Superior temporal gyrus (tissue), 1 donor: ENCODE results near the gene USP34.
"Not testable (repeated sequence)": the region's sequence is repeated elsewhere in the genome, so short reads cannot be mapped to it uniquely, and the experiment has no call there.

Experiments used
- DNase-seq: peaks from one replicate; pipeline ENCODE4 v3.0.0-alpha.2; 2016; ENCODE audit errors: extremely low spot score

The USP34 gene, protein sequence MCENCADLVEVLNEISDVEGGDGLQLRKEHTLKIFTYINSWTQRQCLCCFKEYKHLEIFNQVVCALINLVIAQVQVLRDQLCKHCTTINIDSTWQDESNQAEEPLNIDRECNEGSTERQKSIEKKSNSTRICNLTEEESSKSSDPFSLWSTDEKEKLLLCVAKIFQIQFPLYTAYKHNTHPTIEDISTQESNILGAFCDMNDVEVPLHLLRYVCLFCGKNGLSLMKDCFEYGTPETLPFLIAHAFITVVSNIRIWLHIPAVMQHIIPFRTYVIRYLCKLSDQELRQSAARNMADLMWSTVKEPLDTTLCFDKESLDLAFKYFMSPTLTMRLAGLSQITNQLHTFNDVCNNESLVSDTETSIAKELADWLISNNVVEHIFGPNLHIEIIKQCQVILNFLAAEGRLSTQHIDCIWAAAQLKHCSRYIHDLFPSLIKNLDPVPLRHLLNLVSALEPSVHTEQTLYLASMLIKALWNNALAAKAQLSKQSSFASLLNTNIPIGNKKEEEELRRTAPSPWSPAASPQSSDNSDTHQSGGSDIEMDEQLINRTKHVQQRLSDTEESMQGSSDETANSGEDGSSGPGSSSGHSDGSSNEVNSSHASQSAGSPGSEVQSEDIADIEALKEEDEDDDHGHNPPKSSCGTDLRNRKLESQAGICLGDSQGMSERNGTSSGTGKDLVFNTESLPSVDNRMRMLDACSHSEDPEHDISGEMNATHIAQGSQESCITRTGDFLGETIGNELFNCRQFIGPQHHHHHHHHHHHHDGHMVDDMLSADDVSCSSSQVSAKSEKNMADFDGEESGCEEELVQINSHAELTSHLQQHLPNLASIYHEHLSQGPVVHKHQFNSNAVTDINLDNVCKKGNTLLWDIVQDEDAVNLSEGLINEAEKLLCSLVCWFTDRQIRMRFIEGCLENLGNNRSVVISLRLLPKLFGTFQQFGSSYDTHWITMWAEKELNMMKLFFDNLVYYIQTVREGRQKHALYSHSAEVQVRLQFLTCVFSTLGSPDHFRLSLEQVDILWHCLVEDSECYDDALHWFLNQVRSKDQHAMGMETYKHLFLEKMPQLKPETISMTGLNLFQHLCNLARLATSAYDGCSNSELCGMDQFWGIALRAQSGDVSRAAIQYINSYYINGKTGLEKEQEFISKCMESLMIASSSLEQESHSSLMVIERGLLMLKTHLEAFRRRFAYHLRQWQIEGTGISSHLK (N-terminal part only)

DNA sequence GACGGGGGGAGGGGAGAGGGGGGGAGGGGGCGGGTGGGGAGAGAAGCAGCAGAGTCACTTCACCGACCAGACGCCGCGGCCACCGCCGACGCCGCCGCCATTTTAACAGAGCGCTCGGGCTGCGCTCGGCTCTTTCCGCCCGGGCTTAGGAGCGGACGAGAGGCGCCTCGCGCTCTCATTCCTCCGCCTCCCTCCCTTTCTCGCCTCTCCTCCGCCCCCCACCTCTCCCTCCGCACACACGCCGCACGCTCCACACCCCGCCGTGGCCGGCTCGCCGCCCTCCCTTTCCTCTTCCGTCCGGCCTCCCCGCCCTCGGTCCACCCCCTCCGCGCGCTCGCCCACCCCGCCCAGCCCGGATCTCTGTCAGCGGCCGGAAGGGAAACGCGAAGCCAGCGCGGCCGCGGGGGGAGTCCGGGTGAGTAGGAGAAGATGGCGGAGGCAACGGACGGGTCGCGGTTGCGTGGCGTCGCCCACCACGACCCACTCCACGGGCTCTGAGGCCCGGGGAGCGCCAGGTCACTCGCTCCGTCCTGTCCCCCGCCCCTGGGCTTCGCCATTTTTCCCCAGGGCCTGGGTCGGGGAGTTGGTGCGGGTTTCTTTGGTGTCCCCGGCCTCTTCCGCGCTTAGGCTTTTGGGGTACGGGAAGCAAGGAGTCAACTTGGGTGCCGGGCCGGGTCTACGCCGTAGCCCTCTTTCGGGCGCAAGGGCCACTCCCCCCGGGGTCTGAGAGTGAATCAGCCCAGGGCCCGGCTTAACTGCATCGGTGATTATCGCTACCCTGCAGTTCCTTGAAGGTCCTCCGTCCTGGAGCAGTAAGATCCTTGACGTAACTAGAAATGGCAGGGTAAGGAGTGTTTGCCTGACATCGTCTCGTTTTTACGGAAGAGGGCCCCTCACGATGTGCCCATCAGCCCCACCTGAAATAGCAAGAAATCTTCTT is at the start of gene USP34:
TSS of gene USP34 (minus strand) at position 123 of the 940 bp plus-strand sequence. CDS start 395 bp downstream, outside the sequence.
- peak; percentile 82 for DNase-seq

DNA sequence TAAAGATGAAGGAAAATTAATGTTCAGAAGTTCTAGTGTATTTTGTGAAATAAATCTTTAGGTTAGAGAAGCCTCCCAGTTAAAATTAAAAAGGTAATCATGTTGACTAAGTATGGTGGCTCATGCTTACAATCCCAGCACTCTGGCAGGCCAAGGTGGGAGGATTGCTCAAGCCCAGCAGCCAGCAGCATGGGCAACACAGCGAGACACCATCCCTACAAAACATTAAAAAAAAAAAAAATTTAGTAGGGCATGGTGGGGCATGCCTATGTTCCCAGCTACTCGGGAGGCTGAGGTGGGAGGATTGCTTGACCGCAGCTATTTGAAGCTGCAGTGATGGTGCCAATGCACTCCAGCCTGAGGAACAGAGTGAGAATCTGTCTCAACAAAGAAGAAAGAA is 49.4 kb upstream of the USP34 start:
- no peak for DNase-seq

GRCh38 chr2:61512768-61513398 is 42.0 kb upstream of the USP34 start:
- no peak for DNase-seq

- DNase-seq: no peak
Observed at GRCh38 chr2:61510674-61511671, 40.1 kb upstream of the USP34 start.

DNA sequence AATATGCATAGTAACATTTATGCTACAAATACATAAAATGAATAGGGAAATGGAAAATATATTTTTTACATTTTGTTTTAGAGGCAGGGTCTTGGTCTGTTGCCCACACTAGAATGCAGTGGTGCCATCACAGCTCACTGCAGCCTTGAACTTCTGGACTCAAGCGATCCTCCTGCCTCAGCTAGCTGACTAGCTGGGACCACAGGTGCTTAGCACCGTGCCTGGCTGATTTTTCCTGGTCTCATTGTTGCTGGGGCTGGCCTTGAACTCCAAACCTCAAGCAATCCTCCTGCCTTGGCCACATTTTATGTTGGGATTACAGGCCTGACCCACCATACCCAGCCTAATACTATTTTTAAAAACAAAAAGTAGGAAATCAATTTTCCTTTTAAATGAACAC is 34.1 kb upstream of the USP34 start:
- no peak for DNase-seq

DNA sequence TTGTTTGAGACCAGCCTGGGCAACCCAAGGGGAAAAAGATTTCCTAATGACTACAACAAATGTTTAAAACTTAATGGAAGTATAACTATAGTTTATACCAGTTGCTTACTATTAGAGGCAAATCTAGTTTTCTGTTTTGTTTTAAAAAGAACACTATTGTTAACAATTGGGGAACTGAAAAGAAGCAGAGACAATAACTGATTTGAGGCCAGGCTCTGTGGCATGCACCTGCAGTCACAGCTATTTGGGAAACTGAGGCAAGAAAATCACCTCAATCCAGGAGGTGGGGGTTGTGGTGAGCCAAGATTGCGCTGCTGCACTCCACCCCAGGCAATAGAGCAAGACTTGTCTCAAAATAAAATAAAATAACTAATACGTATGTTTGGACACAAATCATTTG is 28.2 kb upstream of the USP34 start:
- DNase-seq: no peak

DNA sequence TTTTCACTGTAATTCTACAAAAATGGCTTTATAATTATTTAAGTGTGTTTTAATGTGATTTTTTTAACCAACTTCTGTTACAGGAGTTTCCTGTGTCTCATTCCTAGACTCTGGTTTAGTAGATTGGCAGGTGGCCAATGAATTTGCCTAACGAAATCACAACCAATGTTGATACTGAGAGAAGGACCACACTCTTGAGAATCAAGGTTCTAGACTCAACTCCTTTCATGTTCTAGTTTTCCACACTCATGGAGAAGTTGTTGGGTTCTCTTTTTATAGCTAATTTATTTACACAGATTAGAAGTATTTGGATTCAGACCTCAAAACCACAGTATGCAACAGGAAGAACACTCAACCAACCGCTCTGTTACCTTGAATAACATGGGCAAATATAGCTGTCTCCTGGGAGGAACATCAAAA is 22.6 kb upstream of the USP34 start:
- DNase-seq: no peak

DNA sequence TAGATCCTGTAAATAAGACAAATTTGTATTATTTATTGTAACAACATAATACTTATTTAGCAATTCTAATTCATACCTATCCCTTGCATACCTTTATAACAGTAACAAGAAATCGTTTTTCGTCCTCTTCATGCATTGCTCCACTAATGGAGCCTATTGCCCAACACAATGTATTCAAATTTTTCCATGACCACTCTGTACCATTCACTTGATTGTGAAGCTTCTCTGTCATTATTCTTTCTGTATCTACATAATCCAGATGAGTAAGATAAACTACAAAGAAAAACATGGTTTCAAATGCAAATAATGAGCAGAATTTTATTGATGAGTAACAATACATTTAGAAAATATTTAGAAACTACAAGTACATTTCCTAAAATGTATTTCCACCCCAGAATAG is 21.6 kb upstream of the USP34 start:
- no peak for DNase-seq

- no peak for DNase-seq
Observed at GRCh38 chr2:61485281-61485680, 14.4 kb upstream of the USP34 start.

DNA sequence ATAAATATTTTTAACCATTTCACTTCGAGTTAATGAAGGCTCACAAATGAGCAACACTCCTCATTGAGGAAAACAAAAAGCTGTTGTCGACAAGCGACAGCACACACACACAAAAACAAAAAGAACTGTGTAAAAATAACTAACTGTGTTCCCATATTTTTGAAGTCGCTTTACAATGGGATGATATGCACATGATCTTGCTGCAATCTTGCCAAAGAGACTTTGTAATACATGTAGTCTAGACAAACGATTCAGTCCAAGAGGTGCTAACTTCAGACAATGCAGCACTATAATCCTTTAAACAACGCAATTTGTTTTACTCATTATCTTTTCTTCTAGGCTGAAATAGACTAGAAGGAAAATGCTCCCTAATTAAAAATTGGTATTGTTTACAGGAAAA is 7.2 kb upstream of the USP34 start:
- DNase-seq: peak; percentile 70

- DNase-seq: not testable (repeated sequence)
Observed at GRCh38 chr2:61476929-61477589, 6.2 kb upstream of the USP34 start.

DNA sequence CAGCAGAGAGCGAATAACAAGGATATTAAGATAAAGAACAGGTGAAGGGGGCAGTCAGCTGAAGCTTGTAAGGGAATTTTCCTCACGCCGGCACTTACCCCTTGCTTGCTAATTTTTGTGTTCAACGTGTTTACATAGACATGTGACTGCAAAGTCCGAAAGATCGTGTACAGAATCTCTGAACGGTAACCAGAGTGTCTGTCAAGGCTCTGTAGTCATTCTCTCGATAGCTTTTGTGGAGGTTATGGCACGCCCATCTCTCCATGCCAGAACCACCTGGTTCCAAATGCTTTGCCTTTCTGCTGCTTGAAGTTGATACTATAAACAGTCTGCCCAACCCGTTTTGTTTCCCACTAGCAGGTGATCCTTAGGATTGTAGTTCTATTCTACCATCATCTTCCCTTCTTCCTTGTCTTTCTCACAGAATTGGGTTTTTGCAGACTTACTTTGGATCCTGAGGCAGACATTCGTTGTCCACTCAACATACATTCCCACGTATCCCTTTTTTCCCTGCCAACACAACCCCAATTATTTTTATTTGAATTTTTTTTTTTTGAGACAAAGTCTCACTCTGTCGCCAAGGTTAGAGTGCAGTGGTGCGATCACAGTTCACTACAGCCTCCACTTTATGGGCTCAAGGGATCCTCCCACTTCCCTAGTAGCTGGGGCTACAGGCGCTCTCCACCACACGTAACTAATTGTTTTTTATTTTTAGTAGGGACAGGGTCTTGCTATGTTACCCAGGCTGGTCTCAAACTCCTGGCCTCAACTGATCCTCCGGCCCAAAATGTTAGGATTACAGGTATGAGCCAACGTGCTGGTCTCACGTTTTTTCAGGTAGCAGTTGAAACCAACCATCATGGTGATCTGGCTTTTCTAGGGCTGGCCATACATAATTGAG is 1.3 kb upstream of the USP34 start:
- no peak for DNase-seq

DNA sequence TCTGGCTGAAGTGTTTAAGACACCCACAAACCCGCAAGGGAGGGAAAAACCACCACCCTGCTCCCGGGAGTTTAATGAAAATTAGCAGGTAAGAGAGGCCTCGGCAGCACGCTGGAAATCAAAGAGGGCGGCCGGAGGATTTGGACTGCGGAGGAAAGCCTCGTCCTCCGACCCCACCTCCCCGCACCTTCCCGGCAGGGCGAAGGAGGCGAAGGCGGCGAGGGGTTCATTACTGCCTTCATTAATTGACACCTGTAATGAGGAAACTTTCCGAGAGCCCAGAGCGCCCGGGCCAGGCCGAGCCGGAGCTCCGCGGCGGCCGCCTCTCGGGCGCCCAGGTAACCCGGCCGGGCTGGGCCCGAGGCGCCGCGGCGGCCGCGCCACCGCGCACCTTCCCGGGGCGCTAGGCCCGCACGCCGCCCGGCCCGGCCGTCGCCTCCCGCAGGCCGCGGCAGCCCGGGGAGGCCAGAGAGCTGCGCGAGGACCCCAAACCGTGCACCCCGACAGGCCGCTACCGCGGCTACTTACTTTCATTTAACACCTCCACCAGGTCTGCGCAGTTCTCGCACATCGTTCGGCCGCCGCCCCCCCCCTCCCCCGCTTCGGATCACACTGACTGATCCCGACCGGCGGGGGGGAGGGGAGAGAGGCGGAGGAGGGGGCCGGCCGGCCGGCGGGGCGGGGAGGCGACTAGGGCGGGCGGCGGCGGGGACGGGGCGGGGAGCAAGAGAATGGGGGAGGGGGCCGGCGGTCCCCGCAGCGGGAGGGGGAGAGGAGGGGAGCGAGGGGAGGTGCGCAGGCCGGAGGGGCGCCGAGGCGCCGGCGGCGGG is 550 bp downstream of the USP34 start:
- peak; percentile 40 for DNase-seq

DNA sequence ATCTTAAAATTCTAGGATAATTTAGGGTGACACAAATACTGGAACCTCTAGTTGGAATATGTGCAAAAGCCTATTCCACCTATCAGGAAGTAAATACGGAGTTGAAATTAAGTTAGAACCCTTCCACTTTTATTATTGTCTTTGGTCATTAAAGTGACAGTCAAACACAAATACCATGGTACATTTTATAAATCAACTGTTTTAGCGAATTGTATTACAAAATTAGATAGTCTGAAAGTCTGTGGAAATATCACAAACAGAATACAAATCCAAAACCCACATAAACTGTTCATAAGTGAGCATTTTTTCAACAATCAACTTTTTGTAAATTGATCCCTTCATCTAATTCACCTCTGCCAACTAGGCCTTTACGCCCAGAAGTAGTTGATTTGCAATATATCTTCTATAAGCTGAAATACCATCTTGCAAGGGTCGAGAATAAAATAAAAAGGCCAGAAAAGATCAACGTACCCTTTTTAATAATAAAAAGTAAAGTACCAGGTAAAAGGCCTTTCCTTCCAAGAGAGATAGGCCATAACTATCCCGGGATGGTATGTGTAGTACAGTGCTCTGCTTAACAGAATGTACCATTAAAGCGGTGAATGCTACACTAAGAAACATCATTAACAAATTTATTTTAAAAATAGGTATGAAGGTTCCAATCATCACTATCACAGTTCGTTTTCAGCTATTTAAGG is 1.3 kb downstream of the USP34 start:
- DNase-seq: peak; percentile 44

GRCh38 chr2:61468231-61468630 is 2.7 kb downstream of the USP34 start:
- DNase-seq: not testable (repeated sequence)

DNA sequence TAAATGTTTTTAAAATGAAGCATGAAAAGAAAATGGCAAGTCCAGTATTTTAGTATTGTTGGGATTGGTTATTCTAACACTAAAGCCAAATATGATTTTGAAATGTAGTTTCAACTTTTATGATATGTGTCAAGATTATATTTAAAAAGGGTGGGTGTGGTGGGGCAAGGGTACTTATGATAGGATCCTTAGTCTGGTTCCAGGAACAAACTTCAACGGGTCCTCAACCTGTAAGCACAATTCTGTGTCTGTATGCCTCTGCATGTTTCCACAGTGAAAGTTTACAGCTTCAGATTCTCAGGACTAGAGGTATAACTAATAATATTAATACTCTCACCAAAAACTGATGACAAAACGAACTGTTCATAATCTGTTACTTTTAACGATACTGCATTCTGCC is 5.8 kb downstream of the USP34 start:
- no peak for DNase-seq
